Activated T-helper 1 cell treated with anti-CD3 and anti-CD28 coated beads, Interleukin-12 subunit alpha, Interleukin-12 subunit beta, Interleukin-2, Interleukin-4 antibody, amounts not matched to agents 30 ng/mL and 10 ng/mL and 1 ng/mL, durations not matched to agents 14 hours and 24 hours and 36 hours (primary cell): Measurements from ENCODE around the gene CDA. TPM values are rescaled to one million over a fixed set of nuclear protein-coding genes. Genes with fewer than 3 reads are reported as not detected.
"Not testable (repeated sequence)": the region's sequence is repeated elsewhere in the genome, so short reads cannot be mapped to it uniquely, and the experiment has no call there.

Source experiments
- DNase-seq: peaks from one replicate; pipeline ENCODE4 v3.0.0; 2021; ENCODE audit warnings: low spot score
- H3K27ac Mint-ChIP-seq: one replicate; pipeline ENCODE4 v1.8.0; 2021; ENCODE audit warnings: mild to moderate bottlenecking, mixed read lengths
- H3K27me3 Mint-ChIP-seq: one replicate; pipeline ENCODE4 v1.8.0; 2022; ENCODE audit warnings: mild to moderate bottlenecking, moderate library complexity, mixed read lengths; ENCODE audit not compliant: insufficient read depth
- H3K36me3 Mint-ChIP-seq: one replicate; pipeline ENCODE4 v1.8.0; 2021; ENCODE audit warnings: low read depth, mixed read lengths
- H3K4me1 Mint-ChIP-seq: one replicate; pipeline ENCODE4 v1.8.0; 2021; ENCODE audit warnings: low read depth, mixed read lengths
- H3K4me3 Mint-ChIP-seq: one replicate; pipeline ENCODE4 v1.8.0; 2021; ENCODE audit warnings: mild to moderate bottlenecking, moderate library complexity, mixed read lengths
- H3K9me3 Mint-ChIP-seq: one replicate; pipeline ENCODE4 v1.8.0; 2021; ENCODE audit warnings: mixed read lengths
- intact Hi-C: fragments of 100-400 bp; cut with micrococcal nuclease; formaldehyde crosslinking; loops from one replicate; pipeline ENCODE4 v1.15.1; 2024
- total RNA-seq: library from RNA; stranded (reverse); gene quantifications from 2 replicates; pipeline ENCODE4 v1.2.3, GENCODE V29; 2022

The CDA gene
- total RNA-seq, 1 donor from 2014 or later, result not detected

GRCh38 chr1:20593756-20594155 lies 4.9 kb downstream of the CDA start:
- intact Hi-C loops, result no loop called here
- H3K4me1 Mint-ChIP-seq, result peaks cover 6% of the 10 kb centered on the region

DNA sequence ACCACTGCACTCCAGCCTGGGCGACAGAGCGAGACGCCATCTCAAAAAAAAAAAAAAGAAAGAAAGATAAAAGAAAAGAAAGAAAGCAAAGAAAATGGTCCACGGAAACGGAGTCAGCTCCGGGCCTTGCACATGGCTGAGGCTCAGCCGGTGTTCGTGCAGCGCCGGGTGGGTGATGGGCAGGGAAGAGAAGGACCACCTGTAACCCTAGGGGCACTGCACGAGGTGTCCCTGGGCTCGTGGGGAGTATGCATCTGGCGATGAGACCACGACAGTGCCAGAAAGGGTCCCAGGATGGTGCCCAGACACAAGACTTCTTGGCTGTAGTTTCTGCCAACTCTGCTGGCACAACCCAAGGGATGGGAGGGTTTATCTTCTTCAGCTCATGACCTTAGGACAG lies 5.8 kb downstream of the CDA start:
- H3K36me3 Mint-ChIP-seq, result no peaks in the 10 kb centered on the region
- no peaks in the 10 kb centered on the region for H3K4me1 Mint-ChIP-seq
- no peaks in the 10 kb centered on the region for H3K9me3 Mint-ChIP-seq
- H3K27me3 Mint-ChIP-seq, result peaks cover 17% of the 10 kb centered on the region
- H3K27ac Mint-ChIP-seq, result no peak overlapping the region
- H3K4me3 Mint-ChIP-seq, result no peak overlapping the region
- DNase-seq, result no peak
- intact Hi-C loops, result no loop called here

More at GRCh38 chr1:20593756-20594155, 4.9 kb downstream of the CDA start:
- Mint-ChIP-seq H3K27ac (no peak overlapping the region), H3K27me3 (peaks cover 24% of the 10 kb centered on the region), H3K36me3 (no peaks in the 10 kb centered on the region), H3K9me3 (no peaks in the 10 kb centered on the region), H3K4me3 (no peak overlapping the region)
- DNase-seq, result no peak

DNA sequence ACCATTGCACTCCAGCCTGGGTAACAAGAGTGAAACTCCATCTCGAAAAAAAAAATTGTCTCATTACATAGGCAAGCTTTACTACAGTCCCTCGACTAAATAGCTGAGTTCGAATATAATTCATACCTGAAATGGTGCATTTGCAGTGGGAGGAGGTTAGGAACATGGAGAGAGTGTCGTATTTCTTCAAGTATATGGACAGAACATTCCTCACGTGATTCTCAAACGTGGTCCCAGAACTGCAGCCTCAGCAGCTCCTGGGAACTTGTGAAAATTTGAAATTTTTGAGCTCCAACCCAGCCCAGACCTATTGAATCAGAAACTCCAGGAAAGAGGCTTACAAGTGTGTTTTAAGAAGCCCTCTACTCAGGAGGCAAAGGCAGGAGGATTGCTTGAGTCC lies 7.2 kb downstream of the CDA start:
- DNase-seq, result no peak
- Mint-ChIP-seq H3K27ac (no peak overlapping the region), H3K27me3 (peaks cover 10% of the 10 kb centered on the region), H3K9me3 (no peaks in the 10 kb centered on the region), H3K4me1 (no peaks in the 10 kb centered on the region), H3K36me3 (no peaks in the 10 kb centered on the region), H3K4me3 (no peak overlapping the region)
- intact Hi-C loops, result no loop called here

GRCh38 chr1:20597650-20598049 lies 8.8 kb downstream of the CDA start:
- DNase-seq, result no peak
- Mint-ChIP-seq H3K27ac (no peak overlapping the region), H3K4me3 (no peak overlapping the region), H3K27me3 (peaks cover 6% of the 10 kb centered on the region), H3K4me1 (no peaks in the 10 kb centered on the region), H3K36me3 (no peaks in the 10 kb centered on the region), H3K9me3 (no peaks in the 10 kb centered on the region)
- intact Hi-C loops, result no loop called here

DNA sequence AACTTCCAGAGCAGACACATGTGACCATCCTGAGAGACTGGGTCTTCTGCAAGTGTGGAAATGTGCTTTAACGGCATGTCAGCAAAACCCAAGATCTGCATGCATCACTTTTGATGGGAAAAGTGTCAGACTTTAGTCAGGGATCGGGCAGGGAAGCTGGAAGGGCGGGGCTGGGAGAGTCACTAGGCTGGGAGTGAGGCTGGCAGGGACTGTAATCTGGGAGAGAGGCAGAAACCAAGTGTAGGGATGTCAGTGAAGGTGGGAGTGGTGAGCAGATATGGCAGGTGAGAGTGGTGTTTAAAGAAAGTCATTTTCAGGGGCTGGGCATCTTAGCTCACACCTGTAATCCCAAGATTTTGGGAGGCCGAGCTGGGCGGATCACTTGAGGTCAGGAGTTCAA lies 11.3 kb downstream of the CDA start:
- intact Hi-C loops, result no loop called here
- H3K36me3 Mint-ChIP-seq, result no peaks in the 10 kb centered on the region
- no peak overlapping the region for H3K27ac Mint-ChIP-seq
- H3K4me1 Mint-ChIP-seq, result no peaks in the 10 kb centered on the region
- no peak overlapping the region for H3K4me3 Mint-ChIP-seq
- H3K9me3 Mint-ChIP-seq, result no peaks in the 10 kb centered on the region
- H3K27me3 Mint-ChIP-seq, result peaks cover 5% of the 10 kb centered on the region
- no peak for DNase-seq

DNA sequence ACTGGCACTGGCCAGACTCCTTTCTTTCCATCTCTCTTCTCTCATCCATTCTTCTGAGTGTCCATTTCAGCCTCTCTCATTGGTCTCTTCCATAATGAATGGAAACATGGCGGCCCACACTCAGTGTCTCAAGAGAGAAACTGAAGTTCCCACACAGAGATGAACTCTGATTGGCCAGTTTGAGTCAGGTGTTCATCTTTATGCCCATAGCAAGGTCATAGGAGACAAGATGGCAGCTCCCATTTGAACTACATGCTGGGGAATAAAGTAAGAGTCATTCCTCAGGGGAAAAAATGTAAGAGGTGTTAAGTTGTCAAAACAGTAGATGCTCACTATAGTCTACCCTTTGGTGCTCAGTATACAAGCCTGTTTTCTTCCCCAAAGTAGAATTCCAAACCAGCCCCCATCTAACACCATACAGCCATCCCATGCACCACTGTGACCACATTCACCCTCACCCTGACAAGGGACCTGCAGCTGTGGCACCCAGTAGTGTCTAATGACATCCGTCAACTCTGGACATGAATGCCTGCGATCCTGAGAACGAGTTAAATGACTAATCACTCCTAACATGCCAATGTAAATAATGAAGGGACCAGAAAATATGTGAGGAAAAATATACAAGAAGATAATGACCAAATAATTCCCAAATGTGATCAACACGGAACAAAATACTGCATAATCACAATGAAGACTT lies 12.4 kb downstream of the CDA start:
- H3K4me1 Mint-ChIP-seq, result no peaks in the 10 kb centered on the region
- no peaks in the 10 kb centered on the region for H3K36me3 Mint-ChIP-seq
- no peak for DNase-seq
- intact Hi-C loops, result no loop called here
- H3K4me3 Mint-ChIP-seq, result no peak overlapping the region
- no peaks in the 10 kb centered on the region for H3K9me3 Mint-ChIP-seq
- H3K27me3 Mint-ChIP-seq, result peaks cover 5% of the 10 kb centered on the region
- H3K27ac Mint-ChIP-seq, result no peak overlapping the region

- H3K27me3 Mint-ChIP-seq, result peaks cover 8% of the 10 kb centered on the region
- intact Hi-C loops, result no loop called here
- H3K4me3 Mint-ChIP-seq, result no peak overlapping the region
- H3K36me3 Mint-ChIP-seq, result no peaks in the 10 kb centered on the region
- no peak for DNase-seq
- H3K4me1 Mint-ChIP-seq, result no peaks in the 10 kb centered on the region
- H3K9me3 Mint-ChIP-seq, result no peaks in the 10 kb centered on the region
- no peak overlapping the region for H3K27ac Mint-ChIP-seq
Observed at GRCh38 chr1:20602851-20603450, 14.1 kb downstream of the CDA start.

- Mint-ChIP-seq H3K27ac (no peak overlapping the region), H3K9me3 (no peaks in the 10 kb centered on the region), H3K36me3 (no peaks in the 10 kb centered on the region), H3K27me3 (peaks cover 7% of the 10 kb centered on the region), H3K4me3 (no peak overlapping the region), H3K4me1 (no peaks in the 10 kb centered on the region)
- no peak for DNase-seq
- intact Hi-C loops, result no loop called here
Observed at GRCh38 chr1:20603504-20604464, 14.9 kb downstream of the CDA start.

DNA sequence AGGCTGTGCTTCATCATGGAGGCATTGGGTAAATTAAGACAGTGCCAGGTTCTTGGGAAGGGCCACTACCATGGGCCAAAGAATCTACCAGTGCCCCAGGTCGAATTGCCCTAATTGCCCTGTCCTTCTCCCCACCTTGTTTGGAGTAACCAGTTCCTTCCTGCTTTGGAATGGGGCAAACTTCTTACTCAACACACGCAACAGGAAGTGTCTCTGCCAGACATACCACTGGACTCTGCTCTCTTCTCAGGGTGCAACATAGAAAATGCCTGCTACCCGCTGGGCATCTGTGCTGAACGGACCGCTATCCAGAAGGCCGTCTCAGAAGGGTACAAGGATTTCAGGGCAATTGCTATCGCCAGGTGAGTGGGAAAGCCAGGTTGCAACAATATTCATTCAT lies 15.8 kb downstream of the CDA start:
- DNase-seq, result no peak
- Mint-ChIP-seq H3K4me3 (no peak overlapping the region), H3K27me3 (peaks cover 5% of the 10 kb centered on the region), H3K27ac (no peak overlapping the region), H3K36me3 (no peaks in the 10 kb centered on the region), H3K9me3 (no peaks in the 10 kb centered on the region), H3K4me1 (no peaks in the 10 kb centered on the region)
- intact Hi-C loops, result no loop called here

GRCh38 chr1:20606801-20607570 lies 18.1 kb downstream of the CDA start:
- H3K9me3 Mint-ChIP-seq, H3K36me3 Mint-ChIP-seq, DNase-seq, intact Hi-C loops, H3K4me1 Mint-ChIP-seq, H3K27ac Mint-ChIP-seq, H3K27me3 Mint-ChIP-seq, H3K4me3 Mint-ChIP-seq: not testable (repeated sequence)

- H3K27me3 Mint-ChIP-seq, result peaks cover 3% of the 10 kb centered on the region
- no peak overlapping the region for H3K4me3 Mint-ChIP-seq
- H3K4me1 Mint-ChIP-seq, result no peaks in the 10 kb centered on the region
- no peaks in the 10 kb centered on the region for H3K9me3 Mint-ChIP-seq
- no peak for DNase-seq
- H3K36me3 Mint-ChIP-seq, result no peaks in the 10 kb centered on the region
- intact Hi-C loops, result no loop called here
- H3K27ac Mint-ChIP-seq, result no peak overlapping the region
Observed at GRCh38 chr1:20609541-20609940, 20.6 kb downstream of the CDA start.

- H3K36me3 Mint-ChIP-seq, result no peaks in the 10 kb centered on the region
- no peak for DNase-seq
- no peaks in the 10 kb centered on the region for H3K4me1 Mint-ChIP-seq
- intact Hi-C loops, result no loop called here
- peaks cover 3% of the 10 kb centered on the region for H3K27me3 Mint-ChIP-seq
- H3K4me3 Mint-ChIP-seq, result no peak overlapping the region
- H3K9me3 Mint-ChIP-seq, result no peaks in the 10 kb centered on the region
- no peak overlapping the region for H3K27ac Mint-ChIP-seq
Observed at GRCh38 chr1:20610970-20611369, 22.1 kb downstream of the CDA start.
